OCI-LY7 (cell line): ENCODE results near the gene TBC1D1. TPM values are rescaled to one million over a fixed set of nuclear protein-coding genes. Genes with fewer than 3 reads are reported as not detected.

Source experiments
- BruUV-seq: library from RNA; stranded (reverse); fragments of 400-500 nt; replicated peaks from 2 replicates; lab custom pipeline; 2021; lab: Mats Ljungman, UMichigan
- CTCF ChIA-PET: fragments of 300-600 bp; sonication (Branson Sonifier 250); formaldehyde crosslinking; loops from one replicate; lab custom pipeline; 2022; ENCODE audit warnings: antibody characterized with exemption; ENCODE audit not compliant: unreplicated experiment; lab: Charles Lee
- POLR2A ChIA-PET: fragments of 300-600 bp; sonication (Branson Sonifier 250); formaldehyde crosslinking; loops from one replicate; lab custom pipeline; 2022; ENCODE audit warnings: antibody characterized with exemption; lab: Charles Lee
- DNase-seq: peaks from one replicate; pipeline ENCODE4 v3.0.0-alpha.2; 2015; ENCODE audit warnings: low spot score
- H2AFZ ChIP-seq: fragments of 200-600 bp; sonication (generic), shearing (Covaris generic); 2 replicates; pipeline ENCODE4 v1.6.1; 2014; ENCODE audit warnings: mild to moderate bottlenecking, antibody characterized with exemption, low read length, moderate library complexity
- H3K27ac ChIP-seq: fragments of 200-600 bp; sonication (generic); 2 replicates; pipeline ENCODE4 v1.5.1; 2014; ENCODE audit warnings: mixed run types, low read depth, mild to moderate bottlenecking, moderate library complexity, low read length, inconsistent platforms; ENCODE audit not compliant: poor library complexity, severe bottlenecking
- H3K36me3 ChIP-seq: fragments of 200-600 bp; sonication (generic); 2 replicates; pipeline ENCODE4 v1.6.1; 2014; ENCODE audit warnings: mild to moderate bottlenecking, antibody characterized with exemption, low read length, moderate library complexity, mixed read lengths; ENCODE audit not compliant: insufficient read depth
- H3K4me1 ChIP-seq: fragments of 200-600 bp; sonication (generic); 2 replicates; pipeline ENCODE4 v1.5.1; 2014; ENCODE audit warnings: mild to moderate bottlenecking, low read length; ENCODE audit not compliant: insufficient read depth, poor library complexity, severe bottlenecking
- H3K4me2 ChIP-seq: fragments of 200-600 bp; sonication (generic); 2 replicates; pipeline ENCODE4 v1.6.1; 2014; ENCODE audit warnings: mild to moderate bottlenecking, low read length
- H3K4me3 ChIP-seq: fragments of 200-600 bp; sonication (generic); 2 replicates; pipeline ENCODE4 v1.5.1; 2014; ENCODE audit warnings: mild to moderate bottlenecking, low read depth, low read length; ENCODE audit not compliant: poor library complexity, severe bottlenecking
- H3K79me2 ChIP-seq: fragments of 200-600 bp; sonication (generic); 2 replicates; pipeline ENCODE4 v1.6.1; 2016; ENCODE audit warnings: low read depth, mild to moderate bottlenecking, low read length, moderate library complexity, mixed read lengths; ENCODE audit not compliant: insufficient read depth
- H3K9me2 ChIP-seq: fragments of 200-600 bp; sonication (generic); 2 replicates; pipeline ENCODE4 v1.6.1; 2016; ENCODE audit warnings: mild to moderate bottlenecking, low read length, mixed read lengths; ENCODE audit not compliant: insufficient read depth
- H3K9me3 ChIP-seq: fragments of 200-600 bp; sonication (generic); 2 replicates; pipeline ENCODE4 v1.6.1; 2014; ENCODE audit warnings: mild to moderate bottlenecking, mixed run types, low read length, mixed read lengths
- H4K20me1 ChIP-seq: fragments of 200-600 bp; sonication (generic); 2 replicates; pipeline ENCODE4 v1.6.1; 2014; ENCODE audit warnings: mild to moderate bottlenecking, antibody characterized with exemption, low read length, moderate library complexity, mixed read lengths; ENCODE audit not compliant: insufficient read depth
- CTCF ChIP-seq: fragments of 200-600 bp; sonication (generic); conservative IDR thresholded peaks from 2 replicates; pipeline ENCODE4 v1.5.1; 2014; ENCODE audit warnings: mild to moderate bottlenecking, antibody characterized with exemption, low read length, moderate library complexity, mixed read lengths
- EZH2phosphoT487 ChIP-seq: fragments of 200-600 bp; sonication (generic); IDR thresholded peaks from 2 replicates; pipeline ENCODE4 v1.6.1; 2018; ENCODE audit warnings: low read depth, borderline replicate concordance, mild to moderate bottlenecking, mixed run types, antibody characterized with exemption, low read length, moderate library complexity, mixed read lengths
- intact Hi-C: fragments of 100-400 bp; cut with micrococcal nuclease; formaldehyde crosslinking; loops from one replicate; pipeline ENCODE4 v1.10.0; 2022; ENCODE audit not compliant: unreplicated experiment
- total RNA-seq, 2 experiments: library from RNA; depleted of rRNA in 1 of 2; stranded (reverse); fragments of >200 nt in 1 of 2; shearing (Covaris generic) in 1 of 2; gene quantifications; 2 replicates each; pipeline ENCODE4 v1.2.3, GENCODE V29; 2014 to 2022

The TBC1D1 gene
- total RNA-seq, 2 experiments from 2014 or later: 539 to 545 TPM

GRCh38 chr4:38169524-38169923 is 278.6 kb downstream of the TBC1D1 start:
- intact Hi-C loops: no loop called here
- CTCF ChIA-PET: no interaction called here
- H4K20me1 ChIP-seq: no peaks in the 10 kb centered on the region
- POLR2A ChIA-PET: interaction anchor here (1.1 kb wide), 1 partner anchor 12 kb away, joined by 3 read pairs; no protein-coding TSS in a partner anchor
- H3K4me2 ChIP-seq: no peak overlapping the region
- no peaks in the 10 kb centered on the region for H3K9me3 ChIP-seq
- no peak for TF ChIP-seq EZH2phosphoT487
- TF ChIP-seq CTCF: no peak
- H2AFZ ChIP-seq: no peak overlapping the region
- no peaks in the 10 kb centered on the region for H3K9me2 ChIP-seq
- no peaks in the 10 kb centered on the region for H3K36me3 ChIP-seq
- H3K79me2 ChIP-seq: no peaks in the 10 kb centered on the region
- no TSS peak for BruUV-seq
- H3K4me3 ChIP-seq: no peak overlapping the region
- H3K27ac ChIP-seq: no peak overlapping the region
- no peaks in the 10 kb centered on the region for H3K4me1 ChIP-seq
- no peak for DNase-seq

GRCh38 chr4:38170338-38171169 is 279.7 kb downstream of the TBC1D1 start:
- BruUV-seq: no TSS peak
- CTCF ChIA-PET: no interaction called here
- Histone ChIP-seq H3K36me3 (no peaks in the 10 kb centered on the region), H2AFZ (no peak overlapping the region), H4K20me1 (no peaks in the 10 kb centered on the region), H3K9me2 (no peaks in the 10 kb centered on the region), H3K9me3 (no peaks in the 10 kb centered on the region), H3K27ac (no peak overlapping the region), H3K79me2 (no peaks in the 10 kb centered on the region), H3K4me2 (no peak overlapping the region), H3K4me3 (no peak overlapping the region), H3K4me1 (no peaks in the 10 kb centered on the region)
- POLR2A ChIA-PET: no interaction called here
- intact Hi-C loops: loop anchor here (10.0 kb wide), 1 partner anchor 366 kb away; no protein-coding TSS in a partner anchor
- TF ChIP-seq EZH2phosphoT487 (no peak), CTCF (no peak)
- DNase-seq: no peak

GRCh38 chr4:38172078-38172477 is 281.2 kb downstream of the TBC1D1 start:
- no peak overlapping the region for H3K27ac ChIP-seq
- POLR2A ChIA-PET: no interaction called here
- CTCF ChIA-PET: no interaction called here
- no peaks in the 10 kb centered on the region for H3K79me2 ChIP-seq
- DNase-seq: no peak
- H4K20me1 ChIP-seq: no peaks in the 10 kb centered on the region
- H3K4me3 ChIP-seq: no peak overlapping the region
- BruUV-seq: no TSS peak
- no peaks in the 10 kb centered on the region for H3K9me2 ChIP-seq
- H3K36me3 ChIP-seq: no peaks in the 10 kb centered on the region
- H3K9me3 ChIP-seq: no peaks in the 10 kb centered on the region
- no peak overlapping the region for H2AFZ ChIP-seq
- TF ChIP-seq EZH2phosphoT487: no peak
- TF ChIP-seq CTCF: no peak
- intact Hi-C loops: loop anchor here (10.0 kb wide), 1 partner anchor 367 kb away; no protein-coding TSS in a partner anchor
- no peak overlapping the region for H3K4me2 ChIP-seq
- no peaks in the 10 kb centered on the region for H3K4me1 ChIP-seq
